Fibroblast of lung (primary cell): Measurements from ENCODE around the gene CATSPERZ. TPM values are rescaled to one million over a fixed set of nuclear protein-coding genes. Genes with fewer than 3 reads are reported as not detected.

Experiments
- DNase-seq, 2 donors: peaks; one replicate each; pipeline versions ENCODE4 v3.0.0 to v3.0.0-alpha.2; 2010; ENCODE audit warnings: low read depth in 2 of 2
- H2AFZ ChIP-seq: 2 replicates; pipeline ENCODE4 v1.5.1; 2012; ENCODE audit warnings: low read length, control low read depth, inconsistent platforms
- H3K27ac ChIP-seq: 2 replicates; pipeline ENCODE4 v1.5.1; 2011; ENCODE audit warnings: low read length, control low read depth; ENCODE audit not compliant: insufficient read depth
- H3K27me3 ChIP-seq: 2 replicates; pipeline ENCODE4 v1.5.1; 2011; ENCODE audit warnings: mild to moderate bottlenecking, low read length; ENCODE audit not compliant: control insufficient read depth, insufficient read depth
- H3K36me3 ChIP-seq: 2 replicates; pipeline ENCODE4 v1.5.1; 2011; ENCODE audit warnings: low read length; ENCODE audit not compliant: control insufficient read depth, insufficient read depth
- H3K4me1 ChIP-seq: 2 replicates; pipeline ENCODE4 v1.5.1; 2011; ENCODE audit warnings: low read length; ENCODE audit not compliant: control insufficient read depth, insufficient read depth; ENCODE audit errors: extremely low read depth
- H3K4me2 ChIP-seq: 2 replicates; pipeline ENCODE4 v1.5.1; 2011; ENCODE audit warnings: low read length, control low read depth; ENCODE audit not compliant: insufficient read depth; ENCODE audit errors: extremely low read depth
- H3K4me3 ChIP-seq, 4 experiments: fragments of 200-600 bp in 1 of 4; sonication (generic) in 1 of 4; replicated peaks in 1 of 4; 2 replicates each; pipeline ENCODE4 v1.5.1; 2011 to 2016; ENCODE audit warnings: low read length in 4 of 4, low read depth in 3 of 4, mild to moderate bottlenecking in 3 of 4, control low read depth in 2 of 4, inconsistent platforms in 1 of 4, mixed read lengths in 1 of 4; ENCODE audit not compliant: insufficient read depth in 1 of 4; ENCODE audit errors: control extremely low read depth in 1 of 4
- H3K79me2 ChIP-seq: 2 replicates; pipeline ENCODE4 v1.5.1; 2012; ENCODE audit warnings: mild to moderate bottlenecking, low read length, inconsistent platforms; ENCODE audit not compliant: control insufficient read depth, insufficient read depth
- H3K9ac ChIP-seq: 2 replicates; pipeline ENCODE4 v1.5.1; 2011; ENCODE audit warnings: mild to moderate bottlenecking, low read length, control low read depth; ENCODE audit not compliant: insufficient read depth
- H3K9me3 ChIP-seq: 2 replicates; pipeline ENCODE4 v1.5.1; 2012; ENCODE audit warnings: low read depth, low read length; ENCODE audit not compliant: control insufficient read depth, insufficient read depth
- H4K20me1 ChIP-seq: 2 replicates; pipeline ENCODE4 v1.5.1; 2011; ENCODE audit warnings: low read length; ENCODE audit not compliant: control insufficient read depth, insufficient read depth; ENCODE audit errors: extremely low read depth
- EZH2 ChIP-seq: IDR thresholded peaks from 2 replicates; pipeline ENCODE4 v1.5.1; 2012; ENCODE audit warnings: low read length, control low read depth, mild to moderate bottlenecking; ENCODE audit errors: missing control alignments
- polyA plus RNA-seq, 2 donors: library from polyadenylated mRNA; depleted of rRNA in 1 of 2; stranded (reverse) in 1 of 2; unstranded in 1 of 2; fragments of >200 nt; gene quantifications; 2 replicates each; pipeline ENCODE4 v1.2.1, GENCODE V29; 2011 to 2012; ENCODE audit warnings: missing spikeins in 1 of 2
- total RNA-seq: library from RNA; depleted of rRNA; stranded (reverse); fragments of >200 nt; gene quantifications from 2 replicates; pipeline ENCODE4 v1.2.1, GENCODE V29; 2014
- TF ChIP-seq, protein P1 (sequence below), 2 donors: IDR thresholded peaks in 1 of 2; conservative IDR thresholded peaks in 1 of 2; 1 replicate in 1 of 2; 2 replicates in 1 of 2; pipeline ENCODE4 v1.5.1; 2011 to 2012; ENCODE audit warnings: low read length in 2 of 2, control low read depth in 1 of 2, inconsistent platforms in 1 of 2, low read depth in 1 of 2, mild to moderate bottlenecking in 1 of 2

The CATSPERZ gene
- total and polyA plus RNA-seq, 2 donors (not counting 1 experiment from before 2014, with no cell fraction given), result 0.33 TPM; not detected in 1

GRCh38 chr11:64351136-64351631, 51.0 kb downstream of the CATSPERZ start:
- H3K4me2 ChIP-seq, result no peak overlapping the region
- H3K27ac ChIP-seq, result no peak overlapping the region
- H4K20me1 ChIP-seq, result no peaks in the 10 kb centered on the region
- no peak overlapping the region for H3K9ac ChIP-seq
- H3K79me2 ChIP-seq, result no peaks in the 10 kb centered on the region
- H3K4me3 ChIP-seq, result no peak overlapping the region
- H3K4me1 ChIP-seq, result peaks cover 4% of the 10 kb centered on the region
- no peaks in the 10 kb centered on the region for H3K27me3 ChIP-seq
- no peak overlapping the region for H2AFZ ChIP-seq
- no peaks in the 10 kb centered on the region for H3K36me3 ChIP-seq
- H3K9me3 ChIP-seq, result no peaks in the 10 kb centered on the region
- TF ChIP-seq, protein P1, sequence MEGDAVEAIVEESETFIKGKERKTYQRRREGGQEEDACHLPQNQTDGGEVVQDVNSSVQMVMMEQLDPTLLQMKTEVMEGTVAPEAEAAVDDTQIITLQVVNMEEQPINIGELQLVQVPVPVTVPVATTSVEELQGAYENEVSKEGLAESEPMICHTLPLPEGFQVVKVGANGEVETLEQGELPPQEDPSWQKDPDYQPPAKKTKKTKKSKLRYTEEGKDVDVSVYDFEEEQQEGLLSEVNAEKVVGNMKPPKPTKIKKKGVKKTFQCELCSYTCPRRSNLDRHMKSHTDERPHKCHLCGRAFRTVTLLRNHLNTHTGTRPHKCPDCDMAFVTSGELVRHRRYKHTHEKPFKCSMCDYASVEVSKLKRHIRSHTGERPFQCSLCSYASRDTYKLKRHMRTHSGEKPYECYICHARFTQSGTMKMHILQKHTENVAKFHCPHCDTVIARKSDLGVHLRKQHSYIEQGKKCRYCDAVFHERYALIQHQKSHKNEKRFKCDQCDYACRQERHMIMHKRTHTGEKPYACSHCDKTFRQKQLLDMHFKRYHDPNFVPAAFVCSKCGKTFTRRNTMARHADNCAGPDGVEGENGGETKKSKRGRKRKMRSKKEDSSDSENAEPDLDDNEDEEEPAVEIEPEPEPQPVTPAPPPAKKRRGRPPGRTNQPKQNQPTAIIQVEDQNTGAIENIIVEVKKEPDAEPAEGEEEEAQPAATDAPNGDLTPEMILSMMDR (conservative IDR thresholded peaks at IDR 0.05 in 1 of 2, IDR thresholded peaks at IDR 0.05 in 1 of 2; ENCODE audit: low read depth in 1 of 2, low read length in 2 of 2), result no peak
- no peak for TF ChIP-seq EZH2
- DNase-seq, result no peak

DNA sequence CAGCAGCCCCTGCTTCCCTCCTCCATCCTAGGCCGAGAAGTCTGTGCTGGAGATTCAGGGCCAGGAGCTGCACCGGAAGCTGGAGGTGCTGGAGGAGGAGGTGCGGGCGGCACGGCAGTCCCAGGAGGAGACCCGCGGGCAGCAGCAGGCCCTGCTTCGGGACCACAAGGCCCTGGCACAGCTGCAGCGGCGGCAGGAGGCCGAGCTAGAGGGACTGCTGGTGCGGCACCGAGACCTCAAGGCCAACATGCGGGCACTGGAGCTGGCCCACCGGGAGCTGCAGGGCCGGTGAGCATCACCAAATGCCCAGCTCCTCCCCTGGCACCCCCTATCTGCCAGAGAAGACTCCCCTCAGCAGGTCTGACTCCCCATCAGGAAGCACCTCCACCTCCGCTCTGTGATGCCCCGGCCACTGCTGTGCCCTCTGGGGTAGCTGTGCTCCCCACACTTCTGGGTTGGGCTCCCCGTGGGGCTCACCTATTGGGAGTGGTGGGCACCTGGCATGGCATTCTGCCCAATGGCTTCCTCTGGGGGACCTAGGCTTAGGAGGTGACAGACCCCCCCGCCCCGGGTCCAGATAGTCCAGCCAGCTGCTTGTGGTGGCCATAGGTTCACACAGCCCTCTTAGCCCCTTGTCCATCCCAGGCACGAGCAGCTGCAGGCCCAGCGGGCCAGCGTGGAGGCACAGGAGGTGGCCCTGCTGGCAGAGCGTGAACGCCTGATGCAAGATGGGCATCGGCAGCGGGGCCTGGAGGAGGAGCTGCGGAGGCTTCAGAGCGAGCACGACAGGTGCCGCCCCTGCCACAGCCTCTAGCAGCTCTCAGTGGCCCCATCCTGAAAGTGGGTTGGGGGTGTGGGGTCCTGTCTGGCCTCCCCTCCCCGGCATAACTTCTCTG, 52.2 kb downstream of the CATSPERZ start:
- Histone ChIP-seq H3K79me2 (no peaks in the 10 kb centered on the region), H3K4me1 (peaks cover 4% of the 10 kb centered on the region), H3K9me3 (no peaks in the 10 kb centered on the region), H3K27ac (no peak overlapping the region), H3K4me2 (no peak overlapping the region), H3K9ac (no peak overlapping the region), H4K20me1 (no peaks in the 10 kb centered on the region), H3K27me3 (no peaks in the 10 kb centered on the region), H3K36me3 (no peaks in the 10 kb centered on the region), H2AFZ (no peak overlapping the region), H3K4me3 (no peak overlapping the region)
- TF ChIP-seq EZH2, result no peak
- TF ChIP-seq, protein P1 (conservative IDR thresholded peaks at IDR 0.05 in 1 of 2, IDR thresholded peaks at IDR 0.05 in 1 of 2; ENCODE audit: low read depth in 1 of 2, low read length in 2 of 2), result no peak
- no peak for DNase-seq

DNA sequence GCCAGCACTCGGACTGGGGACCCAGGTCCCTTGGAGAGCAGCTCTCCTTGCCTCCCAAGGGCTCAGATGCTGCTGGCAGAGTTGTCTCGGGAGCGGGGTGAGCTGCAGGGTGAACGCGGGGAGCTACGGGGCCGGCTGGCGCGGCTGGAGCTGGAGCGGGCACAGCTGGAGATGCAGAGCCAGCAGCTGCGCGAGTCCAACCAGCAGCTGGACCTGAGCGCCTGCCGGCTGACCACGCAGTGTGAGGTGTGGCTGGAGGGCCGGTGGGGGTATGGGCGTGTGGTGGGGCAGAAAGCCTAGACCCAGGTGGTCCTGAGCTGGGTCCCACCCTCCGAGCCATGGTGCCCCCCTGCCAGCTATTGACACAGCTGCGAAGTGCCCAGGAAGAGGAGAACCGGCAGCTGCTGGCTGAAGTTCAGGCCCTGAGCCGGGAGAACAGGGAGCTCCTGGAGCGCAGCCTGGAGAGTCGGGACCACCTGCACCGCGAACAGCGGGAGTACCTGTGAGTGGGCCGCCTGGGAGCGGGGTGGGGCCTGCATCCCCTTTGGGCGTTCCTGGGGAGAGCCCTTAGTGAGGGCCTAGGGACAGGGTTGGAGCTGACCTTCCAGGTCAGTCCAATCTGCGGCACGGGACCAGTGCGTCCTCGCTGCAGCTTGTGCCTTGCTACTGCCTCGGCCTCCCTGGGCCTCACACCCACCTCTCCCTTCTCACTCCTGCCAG, 53.0 kb downstream of the CATSPERZ start:
- DNase-seq, result no peak
- TF ChIP-seq, protein P1 (conservative IDR thresholded peaks at IDR 0.05 in 1 of 2, IDR thresholded peaks at IDR 0.05 in 1 of 2; ENCODE audit: low read depth in 1 of 2, low read length in 2 of 2), result no peak
- TF ChIP-seq EZH2, result no peak
- no peak overlapping the region for H3K9ac ChIP-seq
- H2AFZ ChIP-seq, result no peak overlapping the region
- no peaks in the 10 kb centered on the region for H3K36me3 ChIP-seq
- peaks cover 10% of the 10 kb centered on the region for H3K4me1 ChIP-seq
- no peaks in the 10 kb centered on the region for H3K27me3 ChIP-seq
- H3K79me2 ChIP-seq, result no peaks in the 10 kb centered on the region
- no peak overlapping the region for H3K27ac ChIP-seq
- no peak overlapping the region for H3K4me2 ChIP-seq
- no peak overlapping the region for H3K4me3 ChIP-seq
- H4K20me1 ChIP-seq, result no peaks in the 10 kb centered on the region
- no peaks in the 10 kb centered on the region for H3K9me3 ChIP-seq
